Vagina (tissue), 2 donors: ENCODE results near the gene IGLL5. TPM values are rescaled to one million over a fixed set of nuclear protein-coding genes. Genes with fewer than 3 reads are reported as not detected.

Experiments
- DNase-seq, 2 donors: peaks; one replicate each; pipeline ENCODE4 v3.0.0-alpha.2; 2017; ENCODE audit errors: extremely low spot score in 2 of 2
- H3K27ac ChIP-seq: fragments of 200-600 bp; sonication (generic); one replicate; pipeline ENCODE4 v1.5.1; 2019
- H3K27me3 ChIP-seq: fragments of 200-600 bp; sonication (generic); one replicate; pipeline ENCODE4 v1.5.1; 2019
- H3K36me3 ChIP-seq, 2 donors: fragments of 200-600 bp; sonication (generic); one replicate each; pipeline ENCODE4 v1.5.1; 2017 to 2019
- H3K4me1 ChIP-seq: fragments of 200-600 bp; sonication (generic); one replicate; pipeline ENCODE4 v1.5.1; 2019
- H3K4me3 ChIP-seq, 2 donors: fragments of 200-600 bp; sonication (generic); 1 replicate in 1 of 2; 2 replicates in 1 of 2; pipeline ENCODE4 v1.5.1; 2016 to 2019
- H3K9me3 ChIP-seq: fragments of 200-600 bp; sonication (generic); one replicate; pipeline ENCODE4 v1.5.1; 2019
- CTCF ChIP-seq, 3 experiments: fragments of 450-650 bp in 2 of 3; fragments of 200-600 bp in 1 of 3; sonication (generic) in 1 of 3; IDR thresholded peaks; one replicate each; pipeline ENCODE4 v1.5.1; 2017 to 2019; ENCODE audit warnings: antibody characterized with exemption in 3 of 3, mild to moderate bottlenecking in 2 of 3, moderate library complexity in 2 of 3
- POLR2A ChIP-seq, 2 donors: fragments of 450-650 bp; IDR thresholded peaks; one replicate each; pipeline ENCODE4 v1.6.1; 2017; ENCODE audit warnings: antibody characterized with exemption in 2 of 2, mild to moderate bottlenecking in 2 of 2, moderate library complexity in 2 of 2
- POLR2AphosphoS5 ChIP-seq, 2 donors: sonication (generic); formaldehyde crosslinking; IDR thresholded peaks; one replicate each; pipeline ENCODE4 v1.9.0; 2017; ENCODE audit warnings: antibody characterized with exemption in 2 of 2, mild to moderate bottlenecking in 2 of 2, low read depth in 1 of 2; ENCODE audit not compliant: insufficient read depth in 1 of 2
- intact Hi-C: fragments of 100-400 bp; cut with DNase I; formaldehyde crosslinking; loops from one replicate; pipeline ENCODE4 v1.15.1; 2023
- total RNA-seq: library from RNA; depleted of rRNA; stranded (reverse); fragments of >200 nt; gene quantifications from one replicate; pipeline ENCODE4 v1.2.3, GENCODE V29; 2016

IGLL5 gene
- total RNA-seq, 1 donor from 2014 or later: 1.7 TPM

- Histone ChIP-seq H3K27ac (no peak overlapping the region), H3K27me3 (no peaks in the 10 kb centered on the region), H3K4me1 (no peaks in the 10 kb centered on the region), H3K36me3 (no peaks in the 10 kb centered on the region), H3K9me3 (no peaks in the 10 kb centered on the region), H3K4me3 (no peak overlapping the region)
- no peak for TF ChIP-seq CTCF (IDR thresholded peaks at IDR 0.05)
- TF ChIP-seq POLR2A (IDR thresholded peaks at IDR 0.05): no peak
- no peak for TF ChIP-seq POLR2AphosphoS5 (IDR thresholded peaks at IDR 0.05; ENCODE audit: insufficient read depth in 1 of 2, low read depth in 1 of 2)
- DNase-seq: no peak
- intact Hi-C loops: no loop called here
Measured at GRCh38 chr22:22906907-22907550, 19.4 kb downstream of the IGLL5 start.

GRCh38 chr22:22907551-22908494, 20.2 kb downstream of the IGLL5 start:
- Histone ChIP-seq H3K9me3 (no peaks in the 10 kb centered on the region), H3K4me1 (no peaks in the 10 kb centered on the region), H3K27ac (no peak overlapping the region), H3K27me3 (no peaks in the 10 kb centered on the region), H3K36me3 (no peaks in the 10 kb centered on the region), H3K4me3 (no peak overlapping the region)
- intact Hi-C loops: no loop called here
- TF ChIP-seq POLR2A (IDR thresholded peaks at IDR 0.05) (no peak), POLR2AphosphoS5 (IDR thresholded peaks at IDR 0.05; ENCODE audit: insufficient read depth in 1 of 2, low read depth in 1 of 2) (no peak), CTCF (IDR thresholded peaks at IDR 0.05) (no peak)
- DNase-seq: no peak

- intact Hi-C loops: no loop called here
- Histone ChIP-seq H3K27me3 (no peaks in the 10 kb centered on the region), H3K36me3 (no peaks in the 10 kb centered on the region), H3K4me3 (no peak overlapping the region), H3K4me1 (no peaks in the 10 kb centered on the region), H3K9me3 (no peaks in the 10 kb centered on the region), H3K27ac (no peak overlapping the region)
- no peak for TF ChIP-seq POLR2AphosphoS5 (IDR thresholded peaks at IDR 0.05; ENCODE audit: insufficient read depth in 1 of 2, low read depth in 1 of 2)
- no peak for TF ChIP-seq POLR2A (IDR thresholded peaks at IDR 0.05)
- no peak for TF ChIP-seq CTCF (IDR thresholded peaks at IDR 0.05)
- DNase-seq: no peak
Measured at GRCh38 chr22:22908495-22908861, 20.9 kb downstream of the IGLL5 start.

GRCh38 chr22:22908941-22909604, 21.5 kb downstream of the IGLL5 start:
- TF ChIP-seq CTCF (IDR thresholded peaks at IDR 0.05) (no peak), POLR2A (IDR thresholded peaks at IDR 0.05) (no peak), POLR2AphosphoS5 (IDR thresholded peaks at IDR 0.05; ENCODE audit: insufficient read depth in 1 of 2, low read depth in 1 of 2) (no peak)

More at GRCh38 chr22:22908941-22909604, 21.5 kb downstream of the IGLL5 start:
- no peak for DNase-seq
- H3K36me3 ChIP-seq: no peaks in the 10 kb centered on the region
- intact Hi-C loops: no loop called here
- no peaks in the 10 kb centered on the region for H3K9me3 ChIP-seq
- no peaks in the 10 kb centered on the region for H3K27me3 ChIP-seq
- no peaks in the 10 kb centered on the region for H3K4me1 ChIP-seq
- no peak overlapping the region for H3K4me3 ChIP-seq
- H3K27ac ChIP-seq: no peak overlapping the region
